ENCODE results near the gene KRT76.

Gene KRT76

GRCh38 chr12:52817003-52817698, 40.0 kb upstream of the KRT76 start:
- TF ChIP-seq CTCF (IDR thresholded peaks at IDR 0.05; ENCODE audit: borderline replicate concordance, extremely low read depth, low read length, poor library complexity, severe bottlenecking), result no peak
- TF ChIP-seq EZH2 (IDR thresholded peaks at IDR 0.05; ENCODE audit: borderline replicate concordance, low read depth, low read length, severe bottlenecking), result no peak
- Histone ChIP-seq H3K9ac (ENCODE audit: low read depth, low read length) (no peak overlapping the region), H2AFZ (ENCODE audit: low read depth, low read length) (no peak overlapping the region), H3K4me3 (ENCODE audit: low read depth in 1 of 2, low read length in 2 of 2) (no peak overlapping the region), H3K4me2 (ENCODE audit: insufficient read depth, low read length) (no peak overlapping the region), H3K79me2 (ENCODE audit: insufficient read depth, low read length) (no peaks in the 10 kb centered on the region), H4K20me1 (ENCODE audit: insufficient read depth, low read length) (0 out of 2 replicates have a peak, but pooled peaks cover 6% of the 10 kb centered on the region), H3K9me3 (ENCODE audit: insufficient read depth, low read length, severe bottlenecking) (no peaks in the 10 kb centered on the region), H3K27me3 (ENCODE audit: insufficient read depth, low read length, poor library complexity) (peaks cover 22% of the 10 kb centered on the region), H3K36me3 (ENCODE audit: insufficient read depth, low read length) (no peaks in the 10 kb centered on the region), H3K4me1 (ENCODE audit: insufficient read depth, low read length) (no peaks in the 10 kb centered on the region), H3K27ac (ENCODE audit: low read length) (no peak overlapping the region)
- no peak for ATAC-seq (ENCODE audit: insufficient read depth, low read depth)
- DNase-seq, result no peak

- H2AFZ ChIP-seq (ENCODE audit: low read depth, low read length), result no peak overlapping the region
- no peak overlapping the region for H3K4me2 ChIP-seq (ENCODE audit: insufficient read depth, low read length)
- H3K79me2 ChIP-seq (ENCODE audit: insufficient read depth, low read length), result no peaks in the 10 kb centered on the region
- DNase-seq (no peak), ATAC-seq (ENCODE audit: insufficient read depth, low read depth) (no peak)
- H3K27me3 ChIP-seq (ENCODE audit: insufficient read depth, low read length, poor library complexity), result peaks cover 18% of the 10 kb centered on the region
- no peak overlapping the region for H3K9ac ChIP-seq (ENCODE audit: low read depth, low read length)
- no peak overlapping the region for H3K27ac ChIP-seq (ENCODE audit: low read length)
- 0 out of 2 replicates have a peak, but pooled peaks cover 6% of the 10 kb centered on the region for H4K20me1 ChIP-seq (ENCODE audit: insufficient read depth, low read length)
- no peaks in the 10 kb centered on the region for H3K4me1 ChIP-seq (ENCODE audit: insufficient read depth, low read length)
- no peak for TF ChIP-seq CTCF (IDR thresholded peaks at IDR 0.05; ENCODE audit: borderline replicate concordance, extremely low read depth, low read length, poor library complexity, severe bottlenecking)
- H3K4me3 ChIP-seq (ENCODE audit: low read depth in 1 of 2, low read length in 2 of 2), result no peak overlapping the region
- H3K9me3 ChIP-seq (ENCODE audit: insufficient read depth, low read length, severe bottlenecking), result no peaks in the 10 kb centered on the region
- no peaks in the 10 kb centered on the region for H3K36me3 ChIP-seq (ENCODE audit: insufficient read depth, low read length)
Observed at GRCh38 chr12:52815676-52816588, 38.8 kb upstream of the KRT76 start.

GRCh38 chr12:52815161-52815560, 38.0 kb upstream of the KRT76 start:
- H3K27me3 ChIP-seq (ENCODE audit: insufficient read depth, low read length, poor library complexity), result peaks cover 12% of the 10 kb centered on the region
- H3K9me3 ChIP-seq (ENCODE audit: insufficient read depth, low read length, severe bottlenecking), result no peaks in the 10 kb centered on the region
- no peak for DNase-seq
- no peaks in the 10 kb centered on the region for H3K4me1 ChIP-seq (ENCODE audit: insufficient read depth, low read length)
- no peak overlapping the region for H3K4me3 ChIP-seq (ENCODE audit: low read depth in 1 of 2, low read length in 2 of 2)
- H3K4me2 ChIP-seq (ENCODE audit: insufficient read depth, low read length), result no peak overlapping the region
- H4K20me1 ChIP-seq (ENCODE audit: insufficient read depth, low read length), result 0 out of 2 replicates have a peak, but pooled peaks cover under 1% of the 10 kb centered on the region
- H3K36me3 ChIP-seq (ENCODE audit: insufficient read depth, low read length), result no peaks in the 10 kb centered on the region
- H2AFZ ChIP-seq (ENCODE audit: low read depth, low read length), result no peak overlapping the region
- TF ChIP-seq CTCF (IDR thresholded peaks at IDR 0.05; ENCODE audit: borderline replicate concordance, extremely low read depth, low read length, poor library complexity, severe bottlenecking) (no peak), EZH2 (IDR thresholded peaks at IDR 0.05; ENCODE audit: borderline replicate concordance, low read depth, low read length, severe bottlenecking) (no peak)
- no peaks in the 10 kb centered on the region for H3K79me2 ChIP-seq (ENCODE audit: insufficient read depth, low read length)
- no peak overlapping the region for H3K27ac ChIP-seq (ENCODE audit: low read length)
- no peak overlapping the region for H3K9ac ChIP-seq (ENCODE audit: low read depth, low read length)
- ATAC-seq (ENCODE audit: insufficient read depth, low read depth), result no peak

Measured in DND-41 (cell line).